HG02759 (cell line): Measurements from ENCODE around the gene TKTL1.

Experiments
- ATAC-seq: cut with Tn5 transposase; IDR thresholded peaks from one replicate; pipeline ENCODE4 v1.9.1; 2021; ENCODE audit warnings: mild to moderate bottlenecking, moderate library complexity; ENCODE audit not compliant: unreplicated experiment

Gene TKTL1

DNA sequence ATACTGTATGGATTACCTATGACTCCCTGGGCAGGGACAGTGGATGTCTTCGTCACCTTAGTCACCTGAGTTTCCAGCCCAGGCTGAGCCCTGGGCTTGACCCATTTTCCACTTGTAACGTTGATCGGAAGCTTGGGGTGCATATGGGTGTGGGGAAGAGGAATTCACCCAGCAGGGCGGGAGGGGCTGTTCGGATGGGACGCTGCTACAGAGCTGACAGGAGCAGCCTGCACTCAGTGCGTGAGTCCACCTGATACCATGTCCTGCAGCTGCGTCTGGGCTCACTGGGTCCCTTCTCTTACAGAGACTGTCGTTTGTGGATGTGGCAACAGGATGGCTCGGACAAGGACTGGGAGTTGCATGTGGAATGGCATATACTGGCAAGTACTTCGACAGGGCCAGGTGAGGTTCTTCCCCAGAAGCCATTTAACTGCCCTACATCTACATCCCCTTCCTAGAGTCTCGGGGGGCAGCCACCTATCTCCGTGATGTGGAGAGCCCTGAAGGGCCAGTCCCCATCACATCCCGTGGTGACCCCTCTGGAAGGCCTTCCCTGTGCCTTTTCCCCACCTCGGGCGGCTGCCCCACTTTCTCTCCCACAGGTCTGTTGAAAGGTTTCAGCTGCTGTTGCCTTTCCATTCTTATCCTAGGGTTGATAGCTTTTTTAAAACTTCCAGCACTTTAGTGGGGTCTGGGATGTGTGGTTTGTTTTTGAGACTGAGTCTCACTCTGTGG lies 13.6 kb downstream of the TKTL1 start:
- ATAC-seq: no peak

DNA sequence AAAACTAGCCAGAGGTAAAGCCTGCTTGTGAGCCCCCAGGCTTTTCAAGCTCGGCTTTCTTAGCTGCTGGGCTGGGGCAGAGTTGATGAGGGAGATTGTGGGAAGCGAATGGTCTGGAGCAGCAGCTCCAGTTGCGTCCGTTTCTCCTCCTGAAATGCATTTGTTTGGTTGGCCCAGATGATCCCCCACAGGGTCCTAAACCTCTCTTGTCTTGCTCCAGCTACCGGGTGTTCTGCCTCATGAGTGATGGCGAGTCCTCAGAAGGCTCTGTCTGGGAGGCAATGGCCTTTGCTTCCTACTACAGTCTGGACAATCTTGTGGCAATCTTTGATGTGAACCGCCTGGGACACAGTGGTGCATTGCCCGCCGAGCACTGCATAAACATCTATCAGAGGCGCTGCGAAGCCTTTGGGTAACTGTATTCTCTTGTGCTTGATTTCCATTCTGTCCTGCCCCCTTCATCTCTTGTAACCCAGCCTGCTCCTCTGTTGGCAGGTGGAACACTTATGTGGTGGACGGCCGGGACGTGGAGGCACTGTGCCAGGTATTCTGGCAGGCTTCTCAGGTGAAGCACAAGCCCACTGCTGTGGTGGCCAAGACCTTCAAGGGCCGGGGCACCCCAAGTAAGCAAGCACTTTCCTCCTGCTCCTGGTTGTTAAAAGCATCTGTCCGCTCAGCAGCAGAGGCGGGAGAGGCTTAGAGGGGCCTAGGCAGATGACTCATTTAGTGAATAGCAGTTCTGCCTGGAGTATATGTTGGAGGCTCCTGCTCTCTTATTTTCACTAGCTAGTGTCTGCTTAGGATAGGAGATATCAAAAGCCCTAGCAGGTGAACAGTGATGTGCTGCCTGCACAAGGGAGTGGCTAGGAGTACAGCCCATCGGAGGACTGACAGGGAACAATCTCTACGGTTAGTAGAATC lies 15.3 kb downstream of the TKTL1 start:
- ATAC-seq: no peak

DNA sequence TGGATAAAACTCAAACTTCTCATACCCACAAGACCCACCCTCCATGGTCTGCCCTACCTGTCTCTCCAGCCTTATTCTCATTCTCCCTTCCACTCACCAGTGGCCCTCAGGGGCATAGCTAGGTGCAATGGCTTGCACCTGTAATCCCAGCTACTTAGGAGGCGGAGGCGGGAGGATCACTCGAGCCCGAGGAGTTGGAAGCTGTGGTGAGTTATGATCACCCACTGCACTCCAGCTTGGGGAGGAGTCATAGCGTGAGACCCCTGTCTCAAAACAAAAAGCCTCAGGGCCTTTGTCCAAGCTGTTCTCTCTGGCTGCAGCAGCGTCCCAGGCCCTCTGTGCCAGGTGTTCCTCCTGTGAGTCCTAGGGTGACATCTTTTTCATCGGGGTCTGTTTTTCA lies 16.5 kb downstream of the TKTL1 start:
- no peak for ATAC-seq

DNA sequence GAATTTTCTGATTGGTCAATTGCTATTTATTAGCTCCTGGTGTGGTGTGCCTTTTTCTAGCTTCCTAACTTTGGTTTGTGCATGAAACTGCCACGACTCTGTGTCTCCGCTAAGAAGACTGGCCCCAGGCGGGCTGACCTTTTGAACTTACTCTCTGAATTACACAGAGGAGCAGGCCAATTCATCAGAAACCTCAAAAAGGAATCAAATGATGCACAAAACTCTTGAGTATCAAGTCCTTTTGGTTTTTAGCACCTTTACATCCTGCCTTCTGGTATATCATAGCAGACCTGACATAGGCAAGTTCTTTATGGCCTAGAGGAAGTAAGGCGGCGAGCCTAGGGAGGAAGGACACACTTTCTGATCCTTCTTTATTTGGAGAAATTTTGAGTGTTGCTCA lies 17.6 kb downstream of the TKTL1 start:
- ATAC-seq: no peak

GRCh38 chrX:154315416-154315815 lies 19.8 kb downstream of the TKTL1 start:
- no peak for ATAC-seq

DNA sequence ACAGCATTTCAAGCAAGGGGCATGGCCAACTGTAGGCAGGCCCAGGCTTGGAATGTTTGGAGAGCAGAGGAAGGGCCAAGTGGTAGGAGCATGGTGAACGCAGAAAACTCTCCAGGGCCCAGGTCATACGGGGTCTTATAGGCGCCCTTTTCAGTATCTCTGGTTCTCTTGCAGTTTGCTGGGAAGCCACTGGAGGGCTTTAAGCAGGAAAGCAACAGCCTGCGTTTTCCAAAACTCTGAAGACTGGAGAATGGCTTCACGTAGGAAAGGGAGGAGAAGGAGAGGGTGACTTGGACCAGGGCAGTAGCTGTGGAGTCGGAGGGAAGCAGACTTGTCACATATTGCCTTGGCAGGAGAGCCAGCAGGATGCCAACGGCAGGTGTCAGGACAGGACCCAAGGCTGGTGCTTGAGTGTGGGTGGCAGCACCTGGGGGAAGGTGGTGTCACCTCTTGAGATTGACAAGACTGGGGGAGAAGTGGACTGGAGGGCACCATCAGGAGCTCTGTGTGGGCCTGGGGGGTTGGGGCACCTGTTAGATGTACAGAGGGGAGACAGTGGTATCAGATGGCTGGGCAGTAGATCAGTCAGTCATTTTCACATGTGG lies 21.9 kb downstream of the TKTL1 start:
- no peak for ATAC-seq

- ATAC-seq: no peak
These were observed 24.8 kb downstream of the TKTL1 start for GRCh38 chrX:154320406-154320805.

DNA sequence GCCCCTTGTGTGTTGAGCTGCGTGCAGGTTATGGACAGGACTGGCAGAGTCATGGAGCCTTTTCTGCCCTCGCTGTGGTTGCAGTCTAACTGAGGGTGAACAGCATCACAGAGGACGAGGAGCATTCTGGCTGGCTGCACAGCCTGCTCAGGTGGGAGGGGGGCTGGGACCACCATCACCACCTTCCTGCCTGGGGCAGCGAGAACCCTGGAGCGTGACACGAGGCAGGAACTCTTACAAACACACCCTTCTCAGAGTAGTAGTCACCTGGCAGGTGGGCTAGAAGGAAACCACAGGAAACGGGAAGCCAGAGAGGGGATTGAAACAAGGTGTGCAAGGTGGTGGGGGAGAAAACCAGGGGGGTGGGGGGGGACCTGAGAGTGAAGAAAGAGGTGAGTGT lies 25.6 kb downstream of the TKTL1 start:
- no peak for ATAC-seq

DNA sequence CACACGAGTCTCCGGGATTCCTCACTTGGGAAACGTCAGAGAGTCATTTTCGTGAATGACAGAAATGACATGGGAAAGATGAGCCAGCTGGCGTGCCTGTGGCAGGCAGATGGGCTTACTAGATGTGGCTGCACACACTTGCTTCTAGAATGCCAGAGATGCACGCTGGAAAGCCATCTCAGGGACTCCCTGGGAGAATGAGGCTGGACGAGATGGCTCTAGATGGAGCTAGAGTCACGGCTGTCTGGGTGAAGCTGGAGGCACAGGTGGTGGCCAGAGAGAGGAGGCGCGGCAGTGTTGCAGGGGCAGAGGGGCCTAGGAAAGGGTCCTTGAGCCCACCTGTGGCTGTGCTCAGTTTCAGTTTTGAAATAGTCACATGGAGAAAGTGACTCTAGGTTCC lies 26.0 kb downstream of the TKTL1 start:
- ATAC-seq: no peak

DNA sequence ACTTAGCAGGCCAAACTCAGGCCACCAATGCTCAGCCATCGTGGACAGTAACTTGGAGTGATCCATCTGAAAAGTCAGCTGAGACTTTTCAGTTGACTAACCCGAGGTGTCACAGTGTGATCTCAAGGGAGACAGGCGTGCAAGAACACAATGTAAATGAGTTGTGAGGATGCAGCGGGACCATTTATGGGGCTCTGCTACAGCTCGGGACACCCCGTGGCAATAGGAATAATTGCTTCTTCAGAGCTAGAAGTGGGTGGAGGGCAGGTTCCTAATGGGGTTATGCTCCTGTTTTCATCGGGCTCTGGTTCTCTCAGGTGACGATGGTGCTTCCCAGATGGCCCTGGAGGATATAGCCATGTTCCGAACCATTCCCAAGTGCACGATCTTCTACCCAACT lies 27.3 kb downstream of the TKTL1 start:
- ATAC-seq: no peak

- no peak for ATAC-seq
These were observed 27.9 kb downstream of the TKTL1 start for GRCh38 chrX:154323537-154323936.

- no peak for ATAC-seq
These were observed 29.9 kb downstream of the TKTL1 start for GRCh38 chrX:154325541-154325940.

DNA sequence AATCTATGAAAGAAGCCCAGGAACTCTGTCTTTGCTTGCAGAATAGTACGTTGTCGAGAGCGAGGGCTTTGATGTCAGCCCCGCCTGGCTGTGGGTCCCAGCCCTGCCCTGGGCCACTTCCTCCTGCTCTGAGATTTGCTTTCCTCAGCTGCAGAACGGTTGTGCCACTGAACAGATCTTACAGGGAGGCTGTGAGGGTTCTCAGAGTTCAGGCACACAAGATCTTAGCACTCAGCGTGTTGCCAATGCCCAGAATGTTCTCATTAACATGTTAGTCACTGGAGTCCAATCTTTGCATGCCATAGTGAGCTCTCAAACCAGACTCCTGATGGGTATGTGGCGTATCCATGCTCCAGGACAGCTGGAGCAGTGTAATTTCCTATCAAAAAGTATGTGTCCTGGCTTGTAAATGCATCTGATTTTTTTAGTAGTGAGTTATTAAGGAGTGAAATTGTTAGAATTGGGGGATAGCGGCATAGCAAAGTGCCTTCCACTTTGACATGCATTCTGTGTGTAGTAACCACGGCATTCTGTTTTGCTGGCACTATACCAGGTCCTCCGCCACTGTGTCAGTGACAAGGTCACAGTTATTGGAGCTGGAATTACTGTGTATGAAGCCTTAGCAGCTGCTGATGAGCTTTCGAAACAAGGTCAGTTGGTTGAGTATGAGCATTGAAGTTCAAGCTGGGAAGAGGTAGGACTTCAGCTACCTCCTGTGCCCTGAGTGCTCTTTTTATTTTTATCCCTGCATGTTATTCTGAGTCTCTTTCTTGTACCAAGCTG lies 31.6 kb downstream of the TKTL1 start:
- no peak for ATAC-seq

- ATAC-seq: no peak
These were observed 33.1 kb downstream of the TKTL1 start for GRCh38 chrX:154328646-154329045.

DNA sequence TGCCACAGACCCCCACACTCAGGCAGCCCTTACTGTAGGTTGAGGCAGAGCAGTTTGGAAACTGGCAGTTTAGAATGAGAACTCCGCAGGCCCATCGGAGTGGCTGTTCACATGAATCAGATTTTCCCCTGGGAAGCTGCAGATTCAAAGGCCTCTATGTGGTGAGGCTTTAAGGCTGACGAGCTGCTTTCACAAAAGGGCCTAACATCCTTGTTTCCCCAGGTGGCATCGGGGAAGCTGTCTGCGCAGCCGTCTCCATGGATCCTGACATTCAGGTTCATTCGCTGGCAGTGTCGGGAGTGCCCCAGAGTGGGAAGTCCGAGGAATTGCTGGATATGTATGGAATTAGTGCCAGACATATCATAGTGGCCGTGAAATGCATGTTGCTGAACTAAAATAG lies 33.7 kb downstream of the TKTL1 start:
- no peak for ATAC-seq

DNA sequence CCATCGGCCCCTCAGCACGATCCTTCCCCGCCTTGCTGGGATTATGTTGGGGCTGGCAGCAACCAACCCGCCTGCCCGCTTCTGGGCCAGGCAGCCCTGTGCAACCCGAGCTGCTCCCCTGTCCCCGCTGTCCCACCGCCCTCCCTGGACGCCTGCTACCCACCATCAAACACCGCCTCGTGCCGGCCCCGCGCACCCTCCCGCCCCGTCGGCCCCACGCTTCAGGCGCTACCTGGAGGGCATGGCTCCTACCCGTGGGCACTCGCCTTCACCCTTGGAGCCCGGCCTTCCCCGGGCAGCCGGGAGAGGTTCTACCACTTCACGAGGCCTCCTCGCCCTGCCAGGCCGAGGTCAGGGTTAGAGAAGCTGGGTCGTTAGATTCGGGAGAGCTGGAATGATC lies 37.0 kb downstream of the TKTL1 start:
- no peak for ATAC-seq

GRCh38 chrX:154333116-154333515 lies 37.5 kb downstream of the TKTL1 start:
- ATAC-seq: no peak

DNA sequence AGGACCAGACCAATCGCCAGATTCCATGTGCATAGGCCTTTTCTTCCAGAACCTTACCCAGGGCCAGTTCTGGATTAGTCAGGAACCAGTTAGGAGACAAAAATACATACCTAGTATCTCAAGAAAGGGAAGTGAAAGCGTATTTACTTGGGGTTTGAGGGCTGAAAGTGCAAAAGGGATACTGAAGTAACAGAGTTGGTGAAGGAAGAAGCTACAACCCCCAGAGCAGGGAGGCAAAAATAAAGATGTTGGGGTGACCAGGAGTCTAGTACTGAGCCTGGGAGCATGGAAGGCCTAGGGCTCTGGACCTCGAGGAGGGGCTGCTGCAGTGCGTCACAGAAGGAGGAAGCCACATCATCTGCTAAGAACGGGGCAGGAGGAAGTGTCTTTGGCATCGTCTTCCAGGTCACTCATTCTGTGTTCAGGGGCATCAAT lies 38.3 kb downstream of the TKTL1 start:
- ATAC-seq: peak; percentile 60

DNA sequence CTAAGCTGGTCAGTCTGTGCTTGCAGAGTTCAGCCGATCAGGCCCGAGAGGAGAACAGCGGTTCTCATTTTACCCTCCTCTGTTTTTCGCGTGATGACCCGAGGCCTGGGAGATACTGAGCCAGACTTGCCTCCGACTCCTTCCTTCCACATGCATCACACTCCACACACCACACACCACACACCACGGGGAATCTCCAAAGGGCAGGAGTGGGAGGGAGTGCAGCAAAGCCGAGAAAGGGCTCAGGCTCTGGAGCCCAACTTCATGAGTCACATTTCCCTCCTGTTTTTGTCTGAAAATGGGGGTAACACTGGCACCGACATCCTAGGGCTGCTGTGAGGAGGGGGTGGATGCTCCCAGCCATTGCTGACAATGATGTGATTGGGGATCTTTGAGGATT lies 38.9 kb downstream of the TKTL1 start:
- no peak for ATAC-seq

- peak; percentile 69 for ATAC-seq
These were observed 46.1 kb downstream of the TKTL1 start for GRCh38 chrX:154341399-154342298.
